Neutrophil (primary cell): ENCODE results near the gene SIN3B.

Experiments used
- H3K27ac ChIP-seq: fragments of 200-600 bp; sonication (generic); 2 replicates; pipeline ENCODE4 v1.5.1; 2016; ENCODE audit warnings: mild to moderate bottlenecking, moderate library complexity
- H3K27me3 ChIP-seq: fragments of 200-600 bp; sonication (generic); 2 replicates; pipeline ENCODE4 v1.6.0; 2016; ENCODE audit warnings: mild to moderate bottlenecking
- H3K36me3 ChIP-seq: fragments of 200-600 bp; sonication (generic); 2 replicates; pipeline ENCODE4 v1.5.1; 2017
- H3K4me1 ChIP-seq, 2 experiments: fragments of 200-600 bp in 1 of 2; sonication (generic) in 1 of 2; 1 replicate in 1 of 2; 2 replicates in 1 of 2; pipeline versions ENCODE4 v1.5.1 to v1.6.1; 2013 to 2016; ENCODE audit warnings: low read depth in 1 of 2, low read length in 1 of 2, mild to moderate bottlenecking in 1 of 2, moderate library complexity in 1 of 2; ENCODE audit not compliant: control insufficient read depth in 1 of 2, insufficient read depth in 1 of 2
- H3K4me3 ChIP-seq, 2 experiments: fragments of 200-600 bp in 1 of 2; sonication (generic) in 1 of 2; 1 replicate in 1 of 2; 2 replicates in 1 of 2; pipeline ENCODE4 v1.5.1; 2013 to 2016; ENCODE audit warnings: low read depth in 1 of 2, low read length in 1 of 2, mild to moderate bottlenecking in 1 of 2, moderate library complexity in 1 of 2
- H3K9me3 ChIP-seq: fragments of 200-600 bp; sonication (generic); 2 replicates; pipeline ENCODE4 v1.5.1; 2016
- TF ChIP-seq, protein P1 (sequence below): fragments of 200-600 bp; sonication (generic); IDR thresholded peaks from 2 replicates; pipeline ENCODE4 v1.5.1; 2016; ENCODE audit warnings: antibody characterized with exemption

SIN3B gene

DNA sequence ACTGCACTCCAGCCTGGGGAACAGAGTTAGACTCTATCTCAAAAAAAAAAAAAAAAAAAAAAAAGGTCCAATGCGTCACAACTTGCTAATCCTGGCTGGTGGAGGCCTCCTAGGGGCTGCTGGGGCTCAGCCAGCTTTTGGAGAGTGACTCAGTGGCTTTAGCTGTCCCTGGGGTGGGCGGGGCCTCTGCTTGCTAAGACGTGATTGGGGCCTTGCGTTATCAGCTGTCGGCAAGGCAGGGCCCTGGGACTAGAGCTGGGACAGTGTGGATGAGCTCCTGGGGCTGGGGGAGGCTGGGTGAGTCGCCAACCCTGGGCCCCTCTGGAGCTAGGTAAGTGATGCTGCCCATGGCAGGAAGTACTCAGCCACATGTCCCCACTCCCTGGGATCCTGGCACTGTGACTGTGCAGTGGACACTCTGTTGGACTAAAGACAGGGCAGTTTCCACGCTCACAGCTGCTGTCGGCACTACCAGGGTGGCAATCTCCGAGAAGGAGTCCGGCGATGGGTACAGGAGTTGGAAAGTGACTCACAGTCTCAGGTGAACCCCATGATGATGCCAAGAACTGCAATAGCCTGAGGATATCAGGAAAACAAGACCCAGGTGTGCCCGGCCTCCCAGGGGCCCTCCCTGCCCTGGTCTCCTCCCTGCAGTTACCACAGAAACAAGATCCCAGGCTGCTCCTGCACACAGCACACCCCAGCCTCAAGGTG, 91.8 kb downstream of the SIN3B start:
- peaks cover 5% of the 10 kb centered on the region for H3K27me3 ChIP-seq
- TF ChIP-seq, protein P1, sequence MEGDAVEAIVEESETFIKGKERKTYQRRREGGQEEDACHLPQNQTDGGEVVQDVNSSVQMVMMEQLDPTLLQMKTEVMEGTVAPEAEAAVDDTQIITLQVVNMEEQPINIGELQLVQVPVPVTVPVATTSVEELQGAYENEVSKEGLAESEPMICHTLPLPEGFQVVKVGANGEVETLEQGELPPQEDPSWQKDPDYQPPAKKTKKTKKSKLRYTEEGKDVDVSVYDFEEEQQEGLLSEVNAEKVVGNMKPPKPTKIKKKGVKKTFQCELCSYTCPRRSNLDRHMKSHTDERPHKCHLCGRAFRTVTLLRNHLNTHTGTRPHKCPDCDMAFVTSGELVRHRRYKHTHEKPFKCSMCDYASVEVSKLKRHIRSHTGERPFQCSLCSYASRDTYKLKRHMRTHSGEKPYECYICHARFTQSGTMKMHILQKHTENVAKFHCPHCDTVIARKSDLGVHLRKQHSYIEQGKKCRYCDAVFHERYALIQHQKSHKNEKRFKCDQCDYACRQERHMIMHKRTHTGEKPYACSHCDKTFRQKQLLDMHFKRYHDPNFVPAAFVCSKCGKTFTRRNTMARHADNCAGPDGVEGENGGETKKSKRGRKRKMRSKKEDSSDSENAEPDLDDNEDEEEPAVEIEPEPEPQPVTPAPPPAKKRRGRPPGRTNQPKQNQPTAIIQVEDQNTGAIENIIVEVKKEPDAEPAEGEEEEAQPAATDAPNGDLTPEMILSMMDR = no peak
- no peak overlapping the region for H3K27ac ChIP-seq
- no peak overlapping the region for H3K4me3 ChIP-seq
- no peaks in the 10 kb centered on the region for H3K4me1 ChIP-seq
- H3K36me3 ChIP-seq = no peaks in the 10 kb centered on the region
- H3K9me3 ChIP-seq = no peaks in the 10 kb centered on the region

- TF ChIP-seq, protein P1 = no peak
- no peaks in the 10 kb centered on the region for H3K27me3 ChIP-seq
- no peaks in the 10 kb centered on the region for H3K4me1 ChIP-seq
- H3K4me3 ChIP-seq = no peak overlapping the region
- no peaks in the 10 kb centered on the region for H3K36me3 ChIP-seq
- no peak overlapping the region for H3K27ac ChIP-seq
- no peaks in the 10 kb centered on the region for H3K9me3 ChIP-seq
These were observed 92.8 kb downstream of the SIN3B start for GRCh38 chr19:16921766-16922591.

DNA sequence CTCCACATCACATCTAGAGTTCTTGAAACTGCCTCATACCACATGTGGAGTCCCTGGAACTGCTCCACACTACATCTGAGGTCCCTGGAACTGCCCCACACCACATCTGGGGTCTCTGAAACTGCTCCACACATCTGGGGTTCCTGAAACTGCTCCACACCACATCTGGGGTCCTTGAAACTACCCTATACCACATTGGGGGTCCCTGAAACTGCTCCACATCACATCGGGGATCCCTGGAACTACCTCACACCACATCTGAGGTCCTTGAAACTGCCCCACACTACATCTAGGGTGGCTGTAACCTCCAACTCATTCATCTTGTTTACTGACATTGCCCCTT, 93.4 kb downstream of the SIN3B start:
- Histone ChIP-seq H3K4me3 (no peak overlapping the region), H3K27me3 (no peaks in the 10 kb centered on the region), H3K36me3 (no peaks in the 10 kb centered on the region), H3K4me1 (no peaks in the 10 kb centered on the region), H3K9me3 (no peaks in the 10 kb centered on the region), H3K27ac (no peak overlapping the region)
- TF ChIP-seq, protein P1 = no peak

- TF ChIP-seq, protein P1 = no peak
- H3K4me1 ChIP-seq = no peaks in the 10 kb centered on the region
- H3K4me3 ChIP-seq = no peak overlapping the region
- no peaks in the 10 kb centered on the region for H3K9me3 ChIP-seq
- H3K27ac ChIP-seq = no peak overlapping the region
- no peaks in the 10 kb centered on the region for H3K27me3 ChIP-seq
- H3K36me3 ChIP-seq = no peaks in the 10 kb centered on the region
These were observed 93.8 kb downstream of the SIN3B start for GRCh38 chr19:16922949-16923348.

GRCh38 chr19:16927883-16928282, 98.7 kb downstream of the SIN3B start:
- Histone ChIP-seq H3K27ac (no peak overlapping the region), H3K9me3 (no peaks in the 10 kb centered on the region), H3K36me3 (no peaks in the 10 kb centered on the region), H3K4me3 (no peak overlapping the region), H3K4me1 (no peaks in the 10 kb centered on the region), H3K27me3 (no peaks in the 10 kb centered on the region)
- TF ChIP-seq, protein P1 = no peak
